Transverse colon (tissue), 4 donors: ENCODE data around the gene EYS. TPM values are rescaled to one million over a fixed set of nuclear protein-coding genes. Genes with fewer than 3 reads are reported as not detected.

ENCODE experiments used
- DNase-seq: peaks from one replicate; pipeline ENCODE4 v3.0.0-alpha.2; 2019
- H3K27ac ChIP-seq, 4 donors: fragments of 200-600 bp; sonication (generic); 2 replicates each; pipeline ENCODE4 v1.5.1; 2016 to 2018; ENCODE audit warnings: inconsistent platforms in 4 of 4
- H3K27me3 ChIP-seq: fragments of 200-600 bp; sonication (generic); 2 replicates; pipeline ENCODE4 v1.5.1; 2017; ENCODE audit warnings: inconsistent platforms
- H3K36me3 ChIP-seq, 4 donors: fragments of 200-600 bp; sonication (generic); 2 replicates each; pipeline ENCODE4 v1.5.1; 2017 to 2019; ENCODE audit warnings: inconsistent platforms in 4 of 4
- H3K4me1 ChIP-seq, 4 donors: fragments of 200-600 bp; sonication (generic); 2 replicates each; pipeline ENCODE4 v1.5.1; 2017 to 2020; ENCODE audit warnings: inconsistent platforms in 4 of 4
- H3K4me3 ChIP-seq, 4 donors: fragments of 200-600 bp; sonication (generic); 1 replicate in 1 of 4; 2 replicates in 3 of 4; pipeline versions ENCODE4 v1.5.1 to v1.6.1; 2017 to 2019; ENCODE audit warnings: inconsistent platforms in 4 of 4
- H3K9me3 ChIP-seq, 2 donors: fragments of 200-600 bp; sonication (generic); 2 replicates each; pipeline ENCODE4 v1.5.1; 2017 to 2019; ENCODE audit warnings: inconsistent platforms in 2 of 2
- CTCF ChIP-seq, 5 experiments: fragments of 200-600 bp in 3 of 5; fragments of 450-650 bp in 2 of 5; sonication (generic) in 3 of 5; IDR thresholded peaks; 1 replicate in 2 of 5; 2 replicates in 3 of 5; pipeline ENCODE4 v1.5.1; 2016 to 2017; ENCODE audit warnings: antibody characterized with exemption in 5 of 5, inconsistent platforms in 3 of 5, mild to moderate bottlenecking in 2 of 5, moderate library complexity in 1 of 5
- EP300 ChIP-seq: sonication (generic); formaldehyde crosslinking; IDR thresholded peaks from one replicate; pipeline ENCODE4 v1.6.1; 2017; ENCODE audit warnings: antibody characterized with exemption, low read depth
- POLR2A ChIP-seq: fragments of 450-650 bp; IDR thresholded peaks from one replicate; pipeline ENCODE4 v1.6.1; 2016; ENCODE audit warnings: antibody characterized with exemption, mild to moderate bottlenecking, moderate library complexity
- POLR2AphosphoS5 ChIP-seq, 3 donors: sonication (generic); formaldehyde crosslinking; IDR thresholded peaks; one replicate each; pipeline ENCODE4 v1.6.1; 2016; ENCODE audit warnings: antibody characterized with exemption in 3 of 3
- WGBS, 2 donors: methylation state at CpG; one replicate each; pipeline ENCODE4 v1.1.5; 2018; ENCODE audit warnings: low coverage in 1 of 2; 5-methylcytosine and 5-hydroxymethylcytosine counted together
- in situ Hi-C, 4 donors: fragments of 200-750 bp; cut with MboI; loops; one replicate each; pipeline versions ENCODE4 v1.15.0 to v1.15.1; 2017; ENCODE audit warnings: low sequenced_read_pairs in 3 of 4, low pct_ligation_motif_present in 1 of 4, low pct_unique_long_range_greater_than_20kb in 1 of 4
- intact Hi-C: fragments of 100-400 bp; cut with DNase I; formaldehyde crosslinking; loops from one replicate; pipeline ENCODE4 v1.15.1; 2023; ENCODE audit warnings: low total_unique reads
- total RNA-seq, 4 donors: library from RNA; depleted of rRNA; stranded (reverse); fragments of >200 nt; gene quantifications; one replicate each; pipeline ENCODE4 v1.1.0, GENCODE V29; 2016

EYS gene
- total RNA-seq, 4 donors from 2014 or later, result 0.41 TPM; not detected in 3

- no peak for TF ChIP-seq EP300
- TF ChIP-seq POLR2A, result no peak
- TF ChIP-seq POLR2AphosphoS5 (IDR thresholded peaks at IDR 0.05), result no peak
- TF ChIP-seq CTCF (IDR thresholded peaks at IDR 0.05), result no peak
- no peaks in the 10 kb centered on the region for H3K36me3 ChIP-seq
- intact Hi-C loops (no loop called here), in situ Hi-C loops (no loop called here)
- H3K4me3 ChIP-seq, result no peak overlapping the region
- peak overlapping the region in 3 of 4 donors; percentile 40 to 48 (median 42) for H3K27ac ChIP-seq
- peak; percentile 17 for DNase-seq
- peaks cover 0 to 18% (median 9%) of the 10 kb centered on the region in 4 donors for H3K4me1 ChIP-seq
- WGBS, 2 donors, result 20 to 59% methylated on average over 1 of the region's 1 CpG
- no peaks in the 10 kb centered on the region for H3K9me3 ChIP-seq
- no peaks in the 10 kb centered on the region for H3K27me3 ChIP-seq
Observed at GRCh38 chr6:64084185-64084663, 1622.8 kb downstream of the EYS start.

- in situ Hi-C loops, result no loop called here
- Histone ChIP-seq H3K4me3 (no peak overlapping the region), H3K27me3 (no peaks in the 10 kb centered on the region), H3K4me1 (peaks cover 0 to 25% (median 9%) of the 10 kb centered on the region in 4 donors), H3K9me3 (no peaks in the 10 kb centered on the region), H3K36me3 (no peaks in the 10 kb centered on the region), H3K27ac (no peak overlapping the region)
- DNase-seq, result no peak
- intact Hi-C loops, result no loop called here
- WGBS, 2 donors, result 92 to 96% methylated on average over 2 of the region's 2 CpGs
- TF ChIP-seq POLR2AphosphoS5 (IDR thresholded peaks at IDR 0.05) (no peak), POLR2A (no peak), CTCF (IDR thresholded peaks at IDR 0.05) (no peak), EP300 (no peak)
Observed at GRCh38 chr6:64083261-64083660, 1623.8 kb downstream of the EYS start.

- in situ Hi-C loops, result no loop called here
- H3K4me1 ChIP-seq, result peaks cover 0 to 25% (median 7%) of the 10 kb centered on the region in 4 donors
- 28 to 37% methylated on average over 2 of the region's 2 CpGs for WGBS, 2 donors
- no peaks in the 10 kb centered on the region for H3K27me3 ChIP-seq
- no peak overlapping the region for H3K4me3 ChIP-seq
- DNase-seq, result no peak
- TF ChIP-seq POLR2AphosphoS5 (IDR thresholded peaks at IDR 0.05) (no peak), POLR2A (no peak), CTCF (IDR thresholded peaks at IDR 0.05) (no peak), EP300 (no peak)
- intact Hi-C loops, result no loop called here
- H3K36me3 ChIP-seq, result no peaks in the 10 kb centered on the region
- no peak overlapping the region for H3K27ac ChIP-seq
- H3K9me3 ChIP-seq, result no peaks in the 10 kb centered on the region
Observed at GRCh38 chr6:64081453-64081852, 1625.6 kb downstream of the EYS start.

GRCh38 chr6:64074981-64075380 lies 1632.0 kb downstream of the EYS start:
- Histone ChIP-seq H3K4me1 (peaks cover 0 to 8% (median 0%) of the 10 kb centered on the region in 4 donors), H3K36me3 (no peaks in the 10 kb centered on the region), H3K4me3 (no peak overlapping the region), H3K27me3 (no peaks in the 10 kb centered on the region), H3K9me3 (no peaks in the 10 kb centered on the region), H3K27ac (no peak overlapping the region)
- DNase-seq, result no peak
- intact Hi-C loops (no loop called here), in situ Hi-C loops (no loop called here)
- no peak for TF ChIP-seq EP300
- TF ChIP-seq CTCF (IDR thresholded peaks at IDR 0.05), result no peak
- no peak for TF ChIP-seq POLR2A
- 50 to 65% methylated on average over 1 of the region's 1 CpG for WGBS, 2 donors
